Measurements from ENCODE around the gene TCF4. TPM values are rescaled to one million over a fixed set of nuclear protein-coding genes. Genes with fewer than 3 reads are reported as not detected.

TCF4 gene
- total RNA-seq, 4 donors from 2014 or later, result 30.3 to 51.1 (median 40.1) TPM

DNA sequence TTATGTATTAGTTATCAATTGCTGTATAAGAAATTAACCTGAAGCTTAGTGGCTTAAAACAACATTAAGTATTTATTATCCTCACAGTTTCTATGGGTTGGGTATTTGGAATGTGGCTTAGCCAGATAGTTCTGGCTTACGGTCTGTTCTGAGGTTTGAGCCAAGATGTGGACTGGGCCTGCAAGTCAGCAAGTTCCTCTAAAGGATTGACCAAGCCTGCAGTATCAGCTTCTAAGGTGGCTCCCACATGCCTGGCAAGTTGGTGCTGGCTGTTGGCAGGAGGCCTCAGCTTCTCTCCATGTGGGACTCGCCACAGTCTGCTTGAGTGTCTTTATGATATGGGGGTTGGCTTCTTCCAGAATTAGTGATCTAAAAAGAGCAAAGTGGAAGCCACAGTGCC, 45.0 kb upstream of the TCF4 start:
- Histone ChIP-seq H3K9me3 (no peaks in the 10 kb centered on the region), H3K4me1 (no peaks in the 10 kb centered on the region), H3K27ac (no peak overlapping the region), H3K36me3 (no peaks in the 10 kb centered on the region), H3K27me3 (no peaks in the 10 kb centered on the region), H3K4me3 (no peak overlapping the region)
- in situ Hi-C loops (cut with MboI; ENCODE audit: low pct_ligation_motif_present in 1 of 4, low pct_unique_long_range_greater_than_20kb in 1 of 4, low sequenced_read_pairs in 3 of 4), result no loop called here
- intact Hi-C loops (cut with DNase I; ENCODE audit: low total_unique reads), result no loop called here
- no peak for DNase-seq
- 86 to 93% methylated on average over 1 to 2 of the region's 2 CpGs for WGBS, 2 donors (ENCODE audit: low coverage in 1 of 2)
- TF ChIP-seq POLR2A (IDR thresholded peaks at IDR 0.05), result no peak
- no peak for TF ChIP-seq POLR2AphosphoS5 (IDR thresholded peaks at IDR 0.05)
- TF ChIP-seq, protein P1, sequence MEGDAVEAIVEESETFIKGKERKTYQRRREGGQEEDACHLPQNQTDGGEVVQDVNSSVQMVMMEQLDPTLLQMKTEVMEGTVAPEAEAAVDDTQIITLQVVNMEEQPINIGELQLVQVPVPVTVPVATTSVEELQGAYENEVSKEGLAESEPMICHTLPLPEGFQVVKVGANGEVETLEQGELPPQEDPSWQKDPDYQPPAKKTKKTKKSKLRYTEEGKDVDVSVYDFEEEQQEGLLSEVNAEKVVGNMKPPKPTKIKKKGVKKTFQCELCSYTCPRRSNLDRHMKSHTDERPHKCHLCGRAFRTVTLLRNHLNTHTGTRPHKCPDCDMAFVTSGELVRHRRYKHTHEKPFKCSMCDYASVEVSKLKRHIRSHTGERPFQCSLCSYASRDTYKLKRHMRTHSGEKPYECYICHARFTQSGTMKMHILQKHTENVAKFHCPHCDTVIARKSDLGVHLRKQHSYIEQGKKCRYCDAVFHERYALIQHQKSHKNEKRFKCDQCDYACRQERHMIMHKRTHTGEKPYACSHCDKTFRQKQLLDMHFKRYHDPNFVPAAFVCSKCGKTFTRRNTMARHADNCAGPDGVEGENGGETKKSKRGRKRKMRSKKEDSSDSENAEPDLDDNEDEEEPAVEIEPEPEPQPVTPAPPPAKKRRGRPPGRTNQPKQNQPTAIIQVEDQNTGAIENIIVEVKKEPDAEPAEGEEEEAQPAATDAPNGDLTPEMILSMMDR (IDR thresholded peaks at IDR 0.05), result no peak
- no peak for TF ChIP-seq EP300 (IDR thresholded peaks at IDR 0.05; ENCODE audit: low read depth)

DNA sequence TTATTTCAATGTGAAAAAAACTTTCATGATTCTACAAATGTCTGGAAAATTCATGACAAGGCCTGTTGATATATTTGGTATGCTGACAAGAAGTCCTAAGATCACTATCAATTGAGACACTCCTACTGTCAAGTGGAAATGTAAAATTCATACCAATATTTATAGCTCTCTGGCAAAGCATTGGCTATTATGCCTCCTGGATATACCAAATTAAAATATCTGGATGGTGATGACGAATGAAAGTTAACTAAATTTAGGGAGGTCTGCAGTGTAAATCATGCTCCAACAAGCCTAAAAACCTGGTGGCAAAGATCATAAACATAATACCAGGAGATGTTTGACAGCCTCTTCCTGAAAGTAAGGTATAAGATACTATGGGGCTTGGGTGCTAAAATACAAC, 41.1 kb upstream of the TCF4 start:
- no peaks in the 10 kb centered on the region for H3K9me3 ChIP-seq
- H3K27ac ChIP-seq, result no peak overlapping the region
- WGBS, 2 donors (ENCODE audit: low coverage in 1 of 2), result 81 to 100% methylated on average over 1 of the region's 1 CpG
- H3K36me3 ChIP-seq, result no peaks in the 10 kb centered on the region
- H3K4me3 ChIP-seq, result no peak overlapping the region
- in situ Hi-C loops (cut with MboI; ENCODE audit: low pct_ligation_motif_present in 1 of 4, low pct_unique_long_range_greater_than_20kb in 1 of 4, low sequenced_read_pairs in 3 of 4), result no loop called here
- intact Hi-C loops (cut with DNase I; ENCODE audit: low total_unique reads), result no loop called here
- no peak for TF ChIP-seq POLR2AphosphoS5 (IDR thresholded peaks at IDR 0.05)
- no peak for TF ChIP-seq EP300 (IDR thresholded peaks at IDR 0.05; ENCODE audit: low read depth)
- TF ChIP-seq, protein P1 (IDR thresholded peaks at IDR 0.05), result no peak
- no peak for TF ChIP-seq POLR2A (IDR thresholded peaks at IDR 0.05)
- DNase-seq, result no peak
- no peaks in the 10 kb centered on the region for H3K4me1 ChIP-seq
- no peaks in the 10 kb centered on the region for H3K27me3 ChIP-seq

DNA sequence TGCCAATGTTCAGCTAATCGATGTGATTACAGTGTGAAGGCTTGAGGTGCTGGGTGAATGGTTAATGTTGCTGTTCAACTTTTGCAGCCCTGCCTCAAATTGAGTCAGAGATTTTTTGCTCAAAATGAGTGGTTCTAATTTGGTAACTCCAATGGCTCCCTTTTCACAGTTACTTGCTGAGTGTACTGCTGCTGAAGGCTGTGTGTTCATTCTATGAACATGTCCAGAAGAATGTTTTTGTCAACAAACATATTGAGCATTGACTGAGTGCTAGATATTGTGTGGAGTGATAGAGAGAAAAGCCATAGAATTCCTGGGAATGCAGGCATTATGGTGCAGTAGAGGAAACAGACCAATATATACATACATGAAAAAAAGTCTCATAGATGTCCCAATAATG, 39.0 kb upstream of the TCF4 start:
- in situ Hi-C loops (cut with MboI; ENCODE audit: low pct_ligation_motif_present in 1 of 4, low pct_unique_long_range_greater_than_20kb in 1 of 4, low sequenced_read_pairs in 3 of 4), result no loop called here
- H3K27ac ChIP-seq, result no peak overlapping the region
- 83 to 93% methylated on average over 1 of the region's 1 CpG for WGBS, 2 donors (ENCODE audit: low coverage in 1 of 2)
- H3K9me3 ChIP-seq, result no peaks in the 10 kb centered on the region
- intact Hi-C loops (cut with DNase I; ENCODE audit: low total_unique reads), result no loop called here
- H3K27me3 ChIP-seq, result no peaks in the 10 kb centered on the region
- H3K36me3 ChIP-seq, result no peaks in the 10 kb centered on the region
- H3K4me3 ChIP-seq, result no peak overlapping the region
- DNase-seq, result no peak
- no peaks in the 10 kb centered on the region for H3K4me1 ChIP-seq
- no peak for TF ChIP-seq POLR2A (IDR thresholded peaks at IDR 0.05)
- no peak for TF ChIP-seq EP300 (IDR thresholded peaks at IDR 0.05; ENCODE audit: low read depth)
- TF ChIP-seq, protein P1 (IDR thresholded peaks at IDR 0.05), result no peak
- no peak for TF ChIP-seq POLR2AphosphoS5 (IDR thresholded peaks at IDR 0.05)

- no peaks in the 10 kb centered on the region for H3K36me3 ChIP-seq
- no peak overlapping the region for H3K4me3 ChIP-seq
- no peaks in the 10 kb centered on the region for H3K9me3 ChIP-seq
- WGBS, 2 donors (ENCODE audit: low coverage in 1 of 2), result 76 to 84% methylated on average over 2 of the region's 2 CpGs
- TF ChIP-seq EP300 (IDR thresholded peaks at IDR 0.05; ENCODE audit: low read depth) (no peak), POLR2AphosphoS5 (IDR thresholded peaks at IDR 0.05) (no peak), POLR2A (IDR thresholded peaks at IDR 0.05) (no peak)
- TF ChIP-seq, protein P1 (IDR thresholded peaks at IDR 0.05), result no peak
- DNase-seq, result no peak
- no peaks in the 10 kb centered on the region for H3K27me3 ChIP-seq
- in situ Hi-C loops (cut with MboI; ENCODE audit: low pct_ligation_motif_present in 1 of 4, low pct_unique_long_range_greater_than_20kb in 1 of 4, low sequenced_read_pairs in 3 of 4), result no loop called here
- H3K4me1 ChIP-seq, result no peaks in the 10 kb centered on the region
- intact Hi-C loops (cut with DNase I; ENCODE audit: low total_unique reads), result no loop called here
- H3K27ac ChIP-seq, result no peak overlapping the region
These were observed 37.9 kb upstream of the TCF4 start for GRCh38 chr18:55625901-55626300.
